Limb (tissue), 2 donors: Measurements from ENCODE around the gene CD7.

ENCODE experiments used
- DNase-seq, 2 donors: peaks; one replicate each; pipeline ENCODE4 v3.0.0-alpha.2; 2016; ENCODE audit errors: extremely low spot score in 2 of 2

The CD7 gene

DNA sequence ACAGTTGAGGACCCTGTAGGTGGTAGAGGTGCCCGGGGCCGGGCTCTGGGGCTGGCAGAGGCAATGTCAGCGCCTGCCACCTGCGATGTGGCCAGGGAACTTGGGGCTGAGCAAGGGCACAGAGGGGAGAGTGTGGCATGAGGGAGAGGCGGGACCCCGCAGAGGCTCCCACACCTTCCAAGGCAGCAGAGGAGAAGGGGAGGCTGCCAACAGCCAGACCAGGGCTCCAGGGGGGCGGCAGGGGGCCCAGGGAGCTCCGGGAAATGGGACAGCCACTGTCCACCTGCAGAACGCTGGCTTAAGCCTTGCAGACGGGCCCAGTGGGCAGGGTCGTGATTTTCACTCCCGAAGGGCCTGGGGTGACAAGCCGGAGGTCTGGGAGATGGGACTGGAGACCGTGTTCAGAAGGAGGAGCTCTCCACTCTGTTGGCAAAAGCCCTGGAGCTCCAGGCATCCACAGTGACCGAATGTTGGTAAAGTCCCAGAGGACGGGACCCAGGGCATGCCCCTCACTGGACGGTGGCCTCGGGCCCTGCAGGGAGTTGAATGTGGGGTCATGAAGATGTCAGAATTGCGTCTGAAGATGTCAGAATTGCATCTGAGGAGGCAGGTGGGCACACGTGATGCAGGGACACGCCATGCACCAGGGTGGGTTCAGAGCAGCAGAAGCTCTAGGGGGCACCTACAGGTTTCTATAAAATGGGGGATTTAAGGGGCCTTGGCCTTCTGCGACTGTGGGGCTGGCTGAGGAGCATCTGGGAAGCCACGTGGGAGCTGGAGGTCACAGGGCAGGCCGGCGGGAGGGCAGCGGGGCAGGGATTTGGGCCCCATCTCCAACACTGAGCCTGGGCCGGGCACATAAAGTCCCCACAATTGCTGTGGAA, 18.6 kb downstream of the CD7 start:
- DNase-seq = peak in 1 of 2 donors; percentile 28

DNA sequence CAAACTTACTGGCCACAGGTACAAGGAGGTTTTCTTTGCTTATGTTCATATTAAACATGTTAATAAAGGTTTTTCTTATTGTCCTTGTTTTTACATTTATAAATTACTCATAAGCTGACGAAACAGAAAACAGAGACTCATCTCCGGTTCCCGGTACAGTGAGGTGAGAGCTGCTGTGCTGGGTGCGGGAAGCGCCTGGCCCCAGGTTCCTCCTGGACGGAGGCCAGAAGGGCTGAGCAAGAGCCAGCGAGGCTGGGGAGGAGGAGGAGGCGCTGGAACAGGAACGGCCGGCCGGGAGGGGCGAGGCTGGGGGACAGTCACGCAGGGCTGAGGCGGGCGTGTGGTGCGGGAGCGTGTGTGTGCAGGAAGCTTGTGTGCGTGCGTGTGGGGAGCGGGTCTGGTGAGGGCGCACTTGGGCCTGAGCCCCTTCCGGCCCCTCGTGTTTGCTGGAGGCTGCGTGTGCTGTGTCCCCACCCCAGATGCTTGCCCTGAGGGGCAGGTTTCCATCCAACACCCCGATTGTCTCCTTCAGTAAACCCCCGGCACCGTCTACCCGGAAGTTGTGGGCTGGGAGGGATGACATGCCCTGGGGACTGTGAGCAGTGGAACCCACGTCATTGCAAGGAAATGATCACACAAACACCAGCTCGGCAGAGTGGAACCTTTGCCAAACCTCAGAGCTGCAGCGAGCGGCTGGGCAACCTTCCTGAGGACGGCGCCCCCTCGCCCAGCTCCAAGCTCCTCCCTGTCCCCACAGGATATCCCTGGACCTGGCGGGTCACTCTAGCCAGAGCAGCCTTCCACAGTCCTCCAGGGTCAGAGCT, 19.5 kb downstream of the CD7 start:
- peak; percentile 48 to 83 for DNase-seq

DNA sequence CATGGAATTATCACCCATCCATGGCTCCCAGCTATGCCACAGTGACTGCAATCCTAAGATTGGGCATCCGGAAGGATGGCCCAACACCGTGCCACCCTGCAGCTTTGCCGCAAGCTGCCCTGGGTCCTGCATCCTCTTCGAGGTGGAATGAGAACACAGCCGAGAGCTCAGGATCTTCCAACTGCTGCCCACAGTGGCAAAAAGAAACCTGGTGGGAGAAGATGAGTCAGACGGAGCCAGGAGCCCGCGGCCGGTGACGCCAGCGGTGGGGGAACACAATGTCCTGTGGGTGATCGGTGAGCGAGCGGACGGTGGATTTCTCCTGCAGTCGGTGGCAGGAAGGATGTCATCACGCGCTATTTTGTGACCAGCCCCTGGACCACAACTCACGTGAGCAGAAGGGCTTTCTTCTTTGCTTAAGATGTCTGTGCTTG, 20.1 kb downstream of the CD7 start:
- DNase-seq = peak in 1 of 2 donors; percentile 35

DNA sequence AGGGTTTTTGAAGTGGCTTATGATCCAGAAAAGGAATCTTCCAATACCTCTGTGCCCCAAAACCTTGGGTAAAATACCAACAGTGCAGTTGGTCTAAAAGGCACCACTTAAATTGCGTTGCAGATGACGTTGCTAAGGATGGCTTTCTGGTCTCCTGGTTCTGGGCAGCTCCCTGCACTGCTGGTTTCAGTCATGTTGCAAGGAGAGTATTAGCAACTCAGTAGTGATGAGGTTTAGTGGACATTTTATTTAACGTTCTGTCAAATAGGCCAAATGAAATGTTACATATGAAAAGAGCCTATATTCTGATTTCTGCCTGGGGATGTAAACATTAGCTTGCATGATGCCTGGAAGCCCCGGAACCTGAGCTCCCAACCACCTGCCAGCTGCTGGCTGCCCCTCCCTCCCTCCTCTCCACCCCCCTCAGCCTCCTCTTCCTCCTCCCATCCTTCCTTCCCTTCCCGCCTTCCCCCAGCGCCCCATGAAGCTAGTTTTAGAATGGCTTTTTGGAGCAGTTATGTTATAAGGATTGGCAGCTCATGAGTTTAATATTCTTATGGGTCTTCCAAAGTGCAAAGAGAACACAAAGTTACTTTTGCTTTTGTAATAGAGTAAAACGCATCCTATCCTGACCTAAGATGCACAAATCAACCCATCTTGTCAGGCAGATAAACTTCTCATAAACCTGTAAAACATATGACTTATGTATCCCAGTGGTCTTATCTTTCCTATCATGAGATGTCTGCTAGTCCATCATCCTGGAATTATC, 20.7 kb downstream of the CD7 start:
- DNase-seq = peak in 1 of 2 donors; percentile 29

- no peak for DNase-seq
Measured at GRCh38 chr17:82295472-82295814, 22.0 kb downstream of the CD7 start.

DNA sequence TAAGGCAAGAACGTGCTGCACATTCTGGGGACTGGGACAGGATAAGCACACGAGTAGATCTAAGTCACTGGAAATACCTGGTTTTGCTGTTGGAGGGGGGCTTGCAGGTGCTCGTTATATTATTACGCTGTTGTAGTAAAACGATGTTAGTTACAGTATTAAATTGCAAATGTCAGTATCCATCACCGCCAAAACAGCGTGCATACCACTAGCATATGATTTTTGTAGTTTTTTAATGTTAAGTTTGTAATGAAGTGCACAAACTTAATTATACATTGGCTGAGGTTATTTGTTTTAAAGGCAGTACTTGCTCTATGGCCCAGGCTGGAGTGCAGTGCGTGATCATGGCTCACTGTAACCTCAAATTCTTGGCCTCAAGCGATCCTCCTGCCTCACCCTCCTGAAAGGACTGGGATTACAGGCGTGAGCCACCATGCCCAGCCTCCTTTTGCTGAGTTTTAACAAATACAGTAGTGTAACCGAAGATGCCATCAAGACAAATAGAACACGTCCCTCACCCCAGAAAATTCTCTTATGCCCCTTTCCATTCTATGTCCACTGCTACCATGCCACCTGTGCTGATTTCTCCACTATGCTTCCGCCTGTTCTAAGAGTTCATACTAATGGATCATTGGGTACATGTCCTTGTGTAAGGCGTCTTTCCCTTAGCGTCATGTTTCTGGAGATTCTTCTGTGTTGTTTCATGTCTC, 23.2 kb downstream of the CD7 start:
- DNase-seq = peak in 1 of 2 donors; percentile 21

DNA sequence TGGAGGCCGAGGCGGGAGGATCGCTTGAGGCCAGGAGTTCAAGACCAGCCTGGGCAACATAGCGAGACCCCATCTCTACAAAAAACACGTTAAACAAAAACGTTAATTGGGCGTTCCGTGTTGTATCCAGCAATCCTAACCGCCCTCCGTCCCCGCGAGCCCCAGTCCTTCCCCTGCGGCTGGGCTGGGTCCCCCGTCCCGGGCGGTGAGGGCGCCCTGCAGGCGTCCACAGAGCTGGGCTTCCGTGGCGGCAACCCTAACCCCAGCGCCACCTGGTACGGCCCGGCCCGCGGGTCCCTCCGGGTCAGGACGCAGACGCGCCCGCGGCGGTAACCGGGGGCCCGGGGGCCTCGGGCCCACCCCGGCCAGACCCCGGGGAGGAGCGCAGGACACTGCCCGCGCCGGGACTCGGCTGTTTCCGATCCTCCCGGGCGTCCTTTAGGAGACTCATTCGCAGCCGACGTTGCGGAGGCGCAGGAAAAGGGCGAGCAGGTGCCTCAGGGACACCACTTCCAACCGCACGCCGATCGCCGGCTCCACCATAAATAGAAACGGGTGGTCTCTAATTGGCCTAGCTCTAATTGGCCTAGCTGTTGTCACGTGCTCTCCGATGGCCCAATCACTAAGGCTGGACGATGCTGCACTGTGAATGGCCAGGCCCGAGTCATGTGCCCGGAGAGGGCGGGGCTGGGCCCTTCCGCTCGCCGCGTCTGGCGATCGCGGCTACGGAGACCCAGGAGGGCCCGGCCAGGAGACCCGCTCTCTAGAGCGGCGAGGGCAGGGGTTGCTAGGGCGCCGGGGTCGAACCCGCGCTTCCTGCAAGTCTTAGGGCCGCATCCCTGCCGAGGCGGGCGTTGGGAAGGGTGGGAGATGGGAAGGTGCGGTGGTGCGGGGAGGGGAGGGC, 24.9 kb downstream of the CD7 start:
- peak; percentile 96 to 98 for DNase-seq

DNA sequence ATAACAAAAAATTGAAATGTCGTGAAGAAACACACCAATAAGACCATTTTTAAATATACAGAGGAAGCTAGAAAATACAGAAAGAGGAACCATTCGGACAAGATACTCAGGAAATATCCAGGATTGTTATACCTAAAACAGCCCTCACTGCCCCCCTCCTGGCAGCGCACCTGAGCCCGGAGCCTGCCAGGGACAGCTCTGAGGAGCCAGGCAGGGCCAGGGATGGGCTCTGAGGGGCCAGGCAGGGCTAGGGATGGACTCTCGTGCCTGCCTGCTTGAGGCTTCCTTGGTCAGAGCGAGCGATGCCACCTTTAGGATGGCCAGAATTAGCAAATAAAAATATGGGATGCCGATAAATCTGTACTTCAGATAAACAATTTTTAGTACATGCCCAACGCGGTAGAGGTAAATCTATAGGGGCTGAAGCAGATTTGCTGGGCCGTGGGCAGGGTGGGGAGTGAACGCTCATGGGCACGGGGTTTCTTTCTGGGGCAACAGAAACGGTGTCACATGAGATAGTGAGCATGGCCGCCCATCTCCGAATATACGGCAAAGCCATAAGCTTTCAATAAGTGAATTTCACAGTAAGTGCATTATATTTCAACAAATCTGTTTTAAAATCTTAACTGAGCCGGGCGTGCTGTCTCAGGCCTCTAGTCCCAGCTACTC, 25.7 kb downstream of the CD7 start:
- DNase-seq = peak in 1 of 2 donors; percentile 23

DNA sequence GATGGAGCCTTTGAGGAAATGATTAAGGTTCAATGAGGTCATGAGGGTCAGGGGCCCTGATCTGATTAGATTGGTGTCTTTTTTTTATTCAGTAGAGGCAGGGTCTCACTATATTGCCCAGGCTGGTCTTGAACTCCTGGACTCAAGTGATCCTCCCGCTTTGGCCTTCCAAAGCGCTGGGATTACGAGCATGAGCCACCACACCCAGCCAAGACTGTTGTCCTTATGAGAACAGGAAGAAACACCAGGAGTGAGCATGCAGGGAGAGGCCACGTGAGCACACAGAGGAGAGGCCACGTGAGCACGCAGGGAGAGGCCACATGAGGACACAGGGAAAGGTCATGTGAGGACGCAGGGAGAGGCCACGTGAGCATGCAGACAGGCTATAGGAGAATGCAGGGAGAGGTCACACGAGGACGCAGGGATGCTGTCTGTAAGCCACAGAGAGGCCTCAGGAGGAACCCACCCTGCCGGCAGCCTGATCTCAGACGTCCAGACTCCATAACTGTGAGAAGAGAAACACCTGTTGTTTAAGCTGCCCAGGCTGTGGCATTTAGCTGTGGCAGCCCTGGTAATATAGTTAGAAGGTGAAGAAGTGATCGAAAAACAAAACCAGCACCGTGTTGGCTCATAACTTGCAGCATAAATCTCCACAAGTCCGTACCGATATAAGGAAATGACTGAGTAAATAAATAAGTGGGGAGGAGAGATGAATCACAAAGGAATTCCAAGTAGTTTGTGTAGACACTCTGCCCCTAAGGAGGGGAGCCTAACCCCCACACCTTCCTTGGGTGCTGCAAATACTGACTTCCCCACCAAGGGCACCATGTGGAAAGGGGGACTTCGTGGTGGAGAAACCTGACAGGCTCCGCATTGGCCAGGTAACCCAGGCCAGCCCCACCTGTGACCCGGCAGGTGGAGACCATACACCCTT, 29.3 kb downstream of the CD7 start:
- peak in 1 of 2 donors; percentile 24 for DNase-seq

GRCh38 chr17:82287013-82287867, 30.2 kb downstream of the CD7 start:
- no peak for DNase-seq

- DNase-seq = no peak
Measured at GRCh38 chr17:82285141-82285540, 32.3 kb downstream of the CD7 start.

DNA sequence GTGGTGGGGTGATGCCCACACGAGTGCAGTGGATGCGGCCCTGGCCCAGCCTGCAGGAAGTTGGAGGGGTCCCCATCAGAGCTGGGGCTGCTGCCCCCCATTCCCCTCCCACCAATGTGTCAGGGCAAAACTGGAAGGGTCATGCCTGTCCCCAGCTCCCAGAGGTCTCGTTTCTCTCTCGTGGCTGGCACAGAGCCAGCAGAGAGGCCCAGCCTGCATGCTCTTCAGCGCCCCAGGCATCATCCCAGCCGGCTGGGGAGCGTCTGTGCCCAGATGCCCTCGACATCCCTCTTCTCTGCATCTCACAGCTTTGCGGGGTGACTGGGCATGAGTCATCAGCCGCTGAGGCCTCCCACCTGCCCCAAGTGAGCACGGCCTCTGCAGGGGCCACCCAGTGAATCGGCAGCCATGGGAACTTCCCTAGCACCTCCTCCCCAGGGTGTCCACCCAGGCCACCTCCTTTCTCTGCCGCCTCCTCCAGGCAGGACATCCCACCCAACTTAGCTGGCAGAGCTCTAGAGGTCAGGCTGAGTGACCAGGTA, 34.1 kb downstream of the CD7 start:
- no peak for DNase-seq

DNA sequence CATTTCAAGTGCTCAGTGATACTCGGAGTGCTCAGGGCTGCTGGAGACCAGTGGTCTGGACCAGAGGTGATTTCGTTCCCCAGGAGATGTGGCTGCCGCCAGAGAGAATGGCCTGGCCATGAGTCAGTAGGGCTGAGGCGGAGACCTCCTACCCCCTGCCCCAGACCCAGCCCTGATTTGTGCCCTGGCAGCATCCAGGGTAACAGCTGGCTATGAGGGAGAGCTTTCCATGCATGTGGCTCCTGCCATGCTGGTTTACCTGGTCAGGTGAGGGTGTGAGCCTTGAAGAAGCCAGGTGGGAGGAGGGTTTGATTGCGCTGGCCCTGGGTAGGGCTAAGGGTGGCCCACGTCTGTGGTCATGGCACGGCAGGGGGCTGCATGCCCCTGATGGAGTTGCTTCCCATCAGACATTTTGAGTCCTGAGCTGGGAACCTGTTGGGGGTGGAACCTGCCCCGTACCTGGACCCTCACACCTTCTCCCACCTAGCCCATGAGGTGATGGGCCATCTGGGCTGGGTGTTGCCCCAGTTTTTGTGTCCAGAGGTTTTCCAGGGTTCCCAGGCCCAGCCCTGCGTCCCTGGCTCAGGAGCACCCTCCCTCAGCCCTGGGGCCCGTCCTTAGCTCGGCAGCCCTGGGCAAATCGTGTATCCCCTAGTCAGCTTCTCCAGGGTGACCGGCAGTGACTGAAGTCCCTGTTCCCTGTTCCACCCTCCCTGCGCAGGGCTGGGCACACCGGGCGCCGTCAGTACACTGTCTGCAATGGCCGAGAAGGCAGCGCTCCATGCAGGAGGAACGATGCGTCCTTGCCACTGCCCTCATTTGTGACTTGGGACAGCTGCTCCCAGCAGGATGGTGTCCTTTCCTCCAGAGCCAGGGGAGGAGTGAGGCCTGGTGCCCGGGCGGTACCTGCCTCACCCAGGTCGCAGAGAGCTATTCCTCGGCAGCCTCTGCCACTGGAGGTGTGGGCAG, 34.9 kb downstream of the CD7 start:
- DNase-seq = no peak

DNA sequence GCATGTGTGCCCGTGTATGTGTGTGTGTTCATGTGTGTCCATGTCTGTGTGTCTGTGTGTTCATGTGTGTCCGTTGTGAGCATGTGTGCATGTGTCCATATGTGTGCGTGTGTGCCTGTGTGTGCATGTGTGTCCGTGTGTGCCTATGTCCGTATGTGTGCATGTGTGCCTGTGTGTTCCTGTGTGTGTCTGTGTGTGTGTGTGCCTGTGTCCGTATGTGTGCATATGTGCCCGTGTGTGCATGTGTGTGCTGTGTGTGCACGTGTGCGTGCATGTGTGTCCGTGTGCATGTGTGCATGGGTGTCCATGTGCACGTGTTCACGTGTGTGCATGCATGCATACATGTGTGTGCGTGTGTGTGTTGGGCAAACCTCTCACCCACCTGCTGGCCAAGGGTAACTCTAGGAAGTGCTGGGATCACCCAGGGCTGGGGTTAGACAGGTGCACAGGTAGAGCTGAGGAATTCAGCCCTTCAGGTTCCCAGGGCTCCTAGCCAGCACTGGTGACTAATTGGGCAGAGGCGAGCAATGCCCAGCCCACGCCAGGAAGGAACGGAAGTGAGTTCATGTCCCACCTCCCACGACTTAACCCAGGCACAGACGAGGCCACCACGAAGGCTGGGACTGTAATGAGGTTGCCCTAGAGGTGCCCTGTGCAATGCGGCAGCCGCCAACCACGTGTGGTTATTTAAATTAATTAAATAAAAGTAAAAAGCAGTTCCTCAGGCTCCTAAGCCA, 35.7 kb downstream of the CD7 start:
- DNase-seq = no peak

- DNase-seq = no peak
Measured at GRCh38 chr17:82281076-82281475, 36.3 kb downstream of the CD7 start.
